K562 (cell line): Measurements from ENCODE around the gene ARL3. TPM values are rescaled to one million over a fixed set of nuclear protein-coding genes. Genes with fewer than 3 reads are reported as not detected.

Source experiments
- ATAC-seq: fragments of 200-7000 bp; cut with Tn5 transposase; 3 replicates; pipeline ENCODE4 v1.9.1; 2020; ENCODE audit warnings: moderate library complexity
- BruUV-seq: library from RNA; stranded (reverse); fragments of 400-500 nt; replicated peaks from 2 replicates; lab custom pipeline; 2021; lab: Mats Ljungman, UMichigan
- CTCF ChIA-PET: fragments of 300-600 bp; formaldehyde crosslinking; extraction: SDS; loops from one replicate; lab custom pipeline; 2021; ENCODE audit warnings: low intra/inter-chr PET ratio; lab: Yijun Ruan, JAX
- POLR2A ChIA-PET: fragments of 300-600, 350-650 bp; sonication (Branson Sonifier 250); formaldehyde crosslinking; extraction: SDS; loops from one replicate; lab custom pipeline; 2021; ENCODE audit warnings: antibody characterized with exemption, inconsistent platforms; lab: Yijun Ruan, JAX
- DNase-seq, 4 experiments: peaks; one replicate each; pipeline versions ENCODE4 v3.0.0 to v3.0.0-alpha.2; 2011 to 2018; ENCODE audit warnings: low spot score in 3 of 4, mixed read lengths in 3 of 4; ENCODE audit errors: extremely low read depth in 1 of 4
- FAIRE-seq: peaks from 2 replicates; lab custom pipeline; 2011; peaks lifted over from hg19 to GRCh38; lab: Jason Lieb, UNC
- H2AFZ ChIP-seq: 2 replicates; pipeline ENCODE4 v1.6.0; 2011; ENCODE audit warnings: low read depth, low read length, control low read depth, inconsistent platforms
- H3K27ac ChIP-seq: fragments of 200-600 bp; 3 replicates; pipeline ENCODE4 v1.8.0; 2011; ENCODE audit warnings: low read depth, mild to moderate bottlenecking, control low read depth, inconsistent platforms, low read length, moderate library complexity, mixed read lengths; ENCODE audit errors: extremely low read depth
- H3K27me3 ChIP-seq, 2 experiments: fragments of 300-600 bp in 1 of 2; 2 replicates in 1 of 2; 3 replicates in 1 of 2; pipeline versions ENCODE4 v1.6.0 to v1.8.0; 2011; ENCODE audit warnings: inconsistent platforms in 2 of 2, low read length in 2 of 2, mild to moderate bottlenecking in 1 of 2, mixed read lengths in 1 of 2, moderate library complexity in 1 of 2; ENCODE audit not compliant: control insufficient read depth in 2 of 2, insufficient read depth in 2 of 2
- H3K36me3 ChIP-seq: fragments of 300-600 bp; 3 replicates; pipeline ENCODE4 v1.8.0; 2011; ENCODE audit warnings: mild to moderate bottlenecking, low read length, inconsistent platforms; ENCODE audit not compliant: control insufficient read depth, insufficient read depth
- H3K4me1 ChIP-seq, 2 experiments: fragments of 200-600 bp in 1 of 2; replicated peaks in 1 of 2; 2 replicates in 1 of 2; 3 replicates in 1 of 2; pipeline versions ENCODE4 v1.5.1 to v1.8.0; 2011; ENCODE audit warnings: inconsistent platforms in 2 of 2, low read length in 2 of 2, mild to moderate bottlenecking in 1 of 2, mixed read lengths in 1 of 2, moderate library complexity in 1 of 2; ENCODE audit not compliant: control insufficient read depth in 2 of 2, insufficient read depth in 2 of 2
- H3K4me2 ChIP-seq: 2 replicates; pipeline ENCODE4 v1.6.1; 2011; ENCODE audit warnings: low read length, control low read depth, inconsistent platforms, mixed read lengths; ENCODE audit not compliant: insufficient read depth
- H3K4me3 ChIP-seq: fragments of 200-600 bp; sonication (generic), shearing (Covaris generic); 2 replicates; pipeline ENCODE4 v1.5.1; 2016; ENCODE audit warnings: control low read depth, inconsistent platforms
- H3K79me2 ChIP-seq: fragments of 200-600 bp; 3 replicates; pipeline ENCODE4 v1.8.0; 2011; ENCODE audit warnings: low read length, inconsistent platforms; ENCODE audit not compliant: control insufficient read depth, insufficient read depth
- H3K9ac ChIP-seq, 2 experiments: 2 replicates each; pipeline versions ENCODE4 v1.6.0 to v1.6.1; 2011; ENCODE audit warnings: low read depth in 2 of 2, low read length in 2 of 2, control low read depth in 1 of 2, inconsistent platforms in 1 of 2, mild to moderate bottlenecking in 1 of 2, mixed read lengths in 1 of 2; ENCODE audit not compliant: insufficient read depth in 1 of 2
- H3K9me1 ChIP-seq: one replicate; pipeline ENCODE4 v1.6.0; 2011; ENCODE audit warnings: inconsistent platforms, mild to moderate bottlenecking, low read length, moderate library complexity; ENCODE audit not compliant: control insufficient read depth, insufficient read depth
- H3K9me3 ChIP-seq: replicated peaks from 2 replicates; pipeline ENCODE4 v1.5.1; 2011; ENCODE audit warnings: low read depth, low read length, inconsistent platforms; ENCODE audit not compliant: control insufficient read depth, insufficient read depth
- H4K20me1 ChIP-seq: replicated peaks from 2 replicates; pipeline ENCODE4 v1.6.1; 2011; ENCODE audit warnings: low read length, inconsistent platforms, mixed read lengths; ENCODE audit not compliant: control insufficient read depth, insufficient read depth
- CCAR2 ChIP-seq: fragments of 200-400 bp; formaldehyde crosslinking; IDR thresholded peaks from 2 replicates; pipeline ENCODE4 v1.6.1; 2017; ENCODE audit warnings: mild to moderate bottlenecking, low read depth, low read length
- KDM4B ChIP-seq, 2 experiments: fragments of 450-650 bp in 1 of 2; sonication (generic) in 1 of 2; IDR thresholded peaks; 2 replicates each; pipeline ENCODE4 v1.6.1; 2016 to 2017; ENCODE audit warnings: borderline replicate concordance in 2 of 2, antibody characterized with exemption in 1 of 2, low read depth in 1 of 2, mild to moderate bottlenecking in 1 of 2
- NCOR1 ChIP-seq: fragments of 450-650 bp; IDR thresholded peaks from 2 replicates; pipeline ENCODE4 v1.6.1; 2016; ENCODE audit warnings: mild to moderate bottlenecking, moderate library complexity
- NUFIP1 ChIP-seq: fragments of 450-650 bp; IDR thresholded peaks from 2 replicates; pipeline ENCODE4 v1.6.1; 2018; ENCODE audit not compliant: partially characterized antibody
- PTRF ChIP-seq: fragments of 450-650 bp; IDR thresholded peaks from 2 replicates; pipeline ENCODE4 v1.6.1; 2016; ENCODE audit warnings: mild to moderate bottlenecking, missing genetic modification characterization, missing compliant biosample characterization
- RAD21 ChIP-seq, 2 experiments: fragments of 250-450 bp in 1 of 2; fragments of 450-650 bp in 1 of 2; sonication (Bioruptor Pico) in 1 of 2; formaldehyde crosslinking in 1 of 2; IDR thresholded peaks in 1 of 2; conservative IDR thresholded peaks in 1 of 2; 2 replicates each; pipeline versions ENCODE4 v1.4.0 to v1.8.0; 2020 to 2022; ENCODE audit warnings: mild to moderate bottlenecking in 2 of 2, moderate library complexity in 1 of 2
- SREBF2 ChIP-seq: sonication (generic); formaldehyde crosslinking; IDR thresholded peaks from 2 replicates; pipeline ENCODE4 v1.4.0; 2020; ENCODE audit warnings: mild to moderate bottlenecking, missing genetic modification reagents
- ZBTB7A ChIP-seq: IDR thresholded peaks from 2 replicates; pipeline ENCODE4 v1.6.1; 2011; ENCODE audit warnings: low read depth, mild to moderate bottlenecking, low read length, moderate library complexity, borderline replicate concordance; ENCODE audit not compliant: control insufficient read depth
- ZKSCAN3 ChIP-seq: fragments of 250-450 bp; sonication (Bioruptor Pico); IDR thresholded peaks from 2 replicates; pipeline ENCODE4 v1.4.0; 2020
- ZNF23 ChIP-seq: fragments of 250-450 bp; sonication (Bioruptor Pico); IDR thresholded peaks from 2 replicates; pipeline ENCODE4 v1.4.0; 2020; ENCODE audit warnings: mild to moderate bottlenecking
- ZNF316 ChIP-seq: fragments of 450-650 bp; IDR thresholded peaks from 2 replicates; pipeline ENCODE4 v1.6.1; 2016
- WGBS: fragments of 100-300 bp; shearing (Covaris generic); methylation state at CpG from one replicate; pipeline ENCODE4 v1.1.6; 2016; ENCODE audit warnings: low coverage, mixed read lengths; ENCODE audit not compliant: insufficient coverage; ENCODE audit errors: missing lambda C conversion rate; 5-methylcytosine and 5-hydroxymethylcytosine counted together
- in situ Hi-C: fragments of 300-500 bp; cut with MboI; formaldehyde crosslinking; loops from 4 replicates; pipeline ENCODE4 v1.15.0; 2018; ENCODE audit warnings: inconsistent platforms, mixed read lengths
- intact Hi-C: fragments of 100-400 bp; cut with micrococcal nuclease; formaldehyde crosslinking; loops from 2 replicates; pipeline ENCODE4 v1.14.2; 2022
- polyA plus RNA-seq, 8 experiments: library from polyadenylated mRNA; depleted of rRNA in 4 of 8; stranded (reverse) in 5 of 8; unstranded in 3 of 8; fragments of >200 nt; fragmentation: Nextera tagmentation in 2 of 8; fragmentation: Illumina TruSeq in 1 of 8; extraction: Ambion mirVana in 2 of 8; extraction: Trizol in 1 of 8; gene quantifications; 2 replicates each; pipeline versions ENCODE4 v1.2.1 to v1.2.3, GENCODE V29; 2011 to 2014; ENCODE audit warnings: inconsistent platforms in 1 of 8, missing spikeins in 1 of 8
- total RNA-seq, 7 experiments: library from RNA; depleted of rRNA in 6 of 7; stranded (reverse); fragments of >200 nt in 6 of 7; fragmentation: Illumina TruSeq in 2 of 7; extraction: Trizol in 2 of 7; gene quantifications; 2 replicates each; pipeline versions ENCODE4 v1.2.1 to v1.2.3, GENCODE V29; 2011 to 2021; ENCODE audit warnings: low replicate concordance in 1 of 7
- TF ChIP-seq, protein P1 (sequence below), 3 experiments: IDR thresholded peaks in 2 of 3; conservative IDR thresholded peaks in 1 of 3; 2 replicates each; pipeline ENCODE4 v1.5.1; 2011 to 2012; ENCODE audit warnings: low read length in 3 of 3, mild to moderate bottlenecking in 3 of 3, control low read depth in 2 of 3, improper control_type of control experiment in 1 of 3, inconsistent platforms in 1 of 3, low read depth in 1 of 3, mixed read lengths in 1 of 3, moderate library complexity in 1 of 3; ENCODE audit not compliant: insufficient read depth in 2 of 3
- TF ChIP-seq, protein P2 (sequence below): sonication (generic); formaldehyde crosslinking; IDR thresholded peaks from 2 replicates; pipeline ENCODE4 v1.8.1; 2023; ENCODE audit warnings: mild to moderate bottlenecking, missing genetic modification reagents

Gene ARL3
- total and polyA plus RNA-seq, 9 of the 15 experiments (the other 6 are each of a cell fraction or from before 2014, with no cell fraction given), result 2.9 to 8.9 (median 4.8) TPM

DNA sequence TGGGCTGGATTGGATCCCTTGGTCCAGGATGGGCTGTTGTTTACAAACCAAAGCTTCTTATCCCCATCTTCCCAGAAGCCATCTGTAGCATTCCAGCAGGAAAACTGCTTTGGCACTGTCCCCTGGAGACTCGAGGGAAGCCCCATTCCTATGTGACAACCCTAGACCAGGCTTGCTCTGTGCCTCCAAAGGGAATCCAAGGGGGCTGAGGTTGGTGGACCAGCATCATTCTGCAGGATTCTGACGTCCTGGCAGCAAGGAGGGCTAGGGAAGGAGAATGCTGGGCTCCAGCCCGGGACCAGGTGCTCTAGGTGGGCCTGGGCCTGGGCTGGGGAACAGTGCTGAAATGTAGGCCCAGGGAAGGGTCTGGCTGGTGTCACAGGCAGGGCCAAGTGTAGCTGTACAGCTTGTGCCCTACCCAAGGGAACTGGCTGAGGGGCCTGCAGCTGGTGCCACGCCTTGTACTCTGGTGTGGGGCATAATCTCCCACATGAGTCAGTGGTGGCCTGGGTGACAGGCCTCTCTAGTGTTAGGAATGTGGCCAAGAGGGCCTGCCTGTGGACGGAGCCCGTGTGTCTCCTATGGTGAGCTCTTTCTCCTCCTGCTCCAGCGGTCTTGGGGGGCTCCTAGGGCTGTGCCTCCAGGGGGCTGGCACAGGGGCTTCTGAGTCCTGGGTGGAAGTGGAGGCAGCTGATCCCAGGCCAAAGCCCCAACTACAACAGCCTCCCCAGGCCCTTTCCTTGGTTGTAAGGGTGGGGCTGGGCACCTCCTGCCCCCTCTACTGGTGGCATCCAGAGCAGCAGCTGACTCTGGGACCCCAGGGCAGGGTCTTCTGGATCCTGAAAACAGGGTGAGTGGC, 44.8 kb downstream of the ARL3 start:
- no peaks in the 10 kb centered on the region for H3K9me3 ChIP-seq
- no peak overlapping the region for H3K27ac ChIP-seq
- in situ Hi-C loops, result no loop called here
- no TSS peak for BruUV-seq
- WGBS, result 69% methylated on average over 5 of the region's 7 CpGs
- H3K9ac ChIP-seq, result peak overlapping the region in 1 of 2 experiments; percentile 71; a peak in 2 of 4 replicates
- DNase-seq (peak; percentile 20 to 48 (median 40)), FAIRE-seq (no peak), ATAC-seq (peak; percentile 48)
- ChIA-PET POLR2A (interaction anchor here (1.0 to 1.4 kb wide), 3 partner anchors 11 to 16 kb away, joined by 3 to 5 read pairs (median 3); no protein-coding TSS in a partner anchor), CTCF (no interaction called here)
- no peak for TF ChIP-seq ZNF23 (CRISPR knock-in tag)
- no peak for TF ChIP-seq NUFIP1
- TF ChIP-seq, protein P1, sequence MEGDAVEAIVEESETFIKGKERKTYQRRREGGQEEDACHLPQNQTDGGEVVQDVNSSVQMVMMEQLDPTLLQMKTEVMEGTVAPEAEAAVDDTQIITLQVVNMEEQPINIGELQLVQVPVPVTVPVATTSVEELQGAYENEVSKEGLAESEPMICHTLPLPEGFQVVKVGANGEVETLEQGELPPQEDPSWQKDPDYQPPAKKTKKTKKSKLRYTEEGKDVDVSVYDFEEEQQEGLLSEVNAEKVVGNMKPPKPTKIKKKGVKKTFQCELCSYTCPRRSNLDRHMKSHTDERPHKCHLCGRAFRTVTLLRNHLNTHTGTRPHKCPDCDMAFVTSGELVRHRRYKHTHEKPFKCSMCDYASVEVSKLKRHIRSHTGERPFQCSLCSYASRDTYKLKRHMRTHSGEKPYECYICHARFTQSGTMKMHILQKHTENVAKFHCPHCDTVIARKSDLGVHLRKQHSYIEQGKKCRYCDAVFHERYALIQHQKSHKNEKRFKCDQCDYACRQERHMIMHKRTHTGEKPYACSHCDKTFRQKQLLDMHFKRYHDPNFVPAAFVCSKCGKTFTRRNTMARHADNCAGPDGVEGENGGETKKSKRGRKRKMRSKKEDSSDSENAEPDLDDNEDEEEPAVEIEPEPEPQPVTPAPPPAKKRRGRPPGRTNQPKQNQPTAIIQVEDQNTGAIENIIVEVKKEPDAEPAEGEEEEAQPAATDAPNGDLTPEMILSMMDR (IDR thresholded peaks at IDR 0.05 in 2 of 3, conservative IDR thresholded peaks at IDR 0.05 in 1 of 3; ENCODE audit: insufficient read depth in 2 of 3, low read depth in 1 of 3, low read length in 3 of 3), result peak; percentile 23 to 66 (median 48); a peak in 4 of 6 replicates
- no peak for TF ChIP-seq ZKSCAN3 (CRISPR knock-in tag)
- no peak for TF ChIP-seq NCOR1
- TF ChIP-seq RAD21 (CRISPR knock-in tag; conservative IDR thresholded peaks at IDR 0.05 in 1 of 2, IDR thresholded peaks at IDR 0.05 in 1 of 2), result peak in 1 of 2 experiments; percentile 20; a peak in 2 of 4 replicates
- TF ChIP-seq, protein P2, sequence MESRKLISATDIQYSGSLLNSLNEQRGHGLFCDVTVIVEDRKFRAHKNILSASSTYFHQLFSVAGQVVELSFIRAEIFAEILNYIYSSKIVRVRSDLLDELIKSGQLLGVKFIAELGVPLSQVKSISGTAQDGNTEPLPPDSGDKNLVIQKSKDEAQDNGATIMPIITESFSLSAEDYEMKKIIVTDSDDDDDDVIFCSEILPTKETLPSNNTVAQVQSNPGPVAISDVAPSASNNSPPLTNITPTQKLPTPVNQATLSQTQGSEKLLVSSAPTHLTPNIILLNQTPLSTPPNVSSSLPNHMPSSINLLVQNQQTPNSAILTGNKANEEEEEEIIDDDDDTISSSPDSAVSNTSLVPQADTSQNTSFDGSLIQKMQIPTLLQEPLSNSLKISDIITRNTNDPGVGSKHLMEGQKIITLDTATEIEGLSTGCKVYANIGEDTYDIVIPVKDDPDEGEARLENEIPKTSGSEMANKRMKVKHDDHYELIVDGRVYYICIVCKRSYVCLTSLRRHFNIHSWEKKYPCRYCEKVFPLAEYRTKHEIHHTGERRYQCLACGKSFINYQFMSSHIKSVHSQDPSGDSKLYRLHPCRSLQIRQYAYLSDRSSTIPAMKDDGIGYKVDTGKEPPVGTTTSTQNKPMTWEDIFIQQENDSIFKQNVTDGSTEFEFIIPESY (CRISPR knock-in tag), result no peak
- no peak for TF ChIP-seq KDM4B (IDR thresholded peaks at IDR 0.05; ENCODE audit: borderline replicate concordance in 2 of 2, low read depth in 1 of 2)
- no peak for TF ChIP-seq SREBF2 (CRISPR knock-in tag)
- TF ChIP-seq ZNF316, result no peak
- TF ChIP-seq ZBTB7A, result peak; percentile 91
- no peak for TF ChIP-seq CCAR2
- TF ChIP-seq PTRF, result no peak
- intact Hi-C loops, result loop anchor here (5.0 kb wide), 1 partner anchor 43 kb away; the partner anchor contains the start of genes ARL3 and SFXN2
- H3K79me2 ChIP-seq, result no peaks in the 10 kb centered on the region
- no peaks in the 10 kb centered on the region for H3K27me3 ChIP-seq
- H4K20me1 ChIP-seq, result no peaks in the 10 kb centered on the region
- H3K4me1 ChIP-seq, result peaks cover 22 to 36% of the 10 kb centered on the region in 2 experiments
- no peak overlapping the region for H3K4me3 ChIP-seq
- no peaks in the 10 kb centered on the region for H3K9me1 ChIP-seq
- H3K4me2 ChIP-seq, result no peak overlapping the region
- H2AFZ ChIP-seq, result no peak overlapping the region
- H3K36me3 ChIP-seq, result no peaks in the 10 kb centered on the region
